Measurements from ENCODE around the gene TUBB6.

TUBB6 gene

DNA sequence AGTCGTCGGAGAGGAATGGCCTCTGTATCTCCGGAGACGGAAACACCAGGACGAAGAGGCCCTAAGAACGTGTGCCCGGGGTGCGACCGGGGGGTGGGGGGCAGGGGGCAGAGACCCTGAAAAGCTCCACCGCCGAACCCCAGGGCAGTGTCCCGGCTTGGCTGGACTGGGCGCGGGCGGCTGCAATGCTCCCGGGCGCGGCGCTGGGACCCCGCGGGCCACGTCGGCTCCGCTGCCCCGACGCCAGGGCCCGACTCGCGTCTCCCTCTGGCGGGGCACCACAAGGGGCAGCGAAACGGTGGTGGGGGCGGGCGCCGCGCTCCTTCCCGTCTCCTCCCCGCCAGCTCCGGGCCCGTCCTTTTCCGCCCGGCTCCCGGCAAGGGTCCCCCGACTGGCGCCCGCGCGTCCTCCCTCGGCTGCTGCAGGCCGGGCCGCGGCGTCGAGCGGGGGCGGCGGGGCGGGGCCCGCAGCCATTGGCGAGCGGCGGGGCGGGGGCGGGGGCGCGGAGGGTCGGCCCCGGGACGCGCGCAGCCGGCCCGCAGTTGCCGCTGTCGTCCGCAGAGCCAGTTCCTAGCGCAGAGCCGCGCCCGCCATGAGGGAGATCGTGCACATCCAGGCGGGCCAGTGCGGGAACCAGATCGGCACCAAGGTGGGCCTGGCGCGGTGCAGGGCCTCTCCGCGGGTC, at the start of gene TUBB6:
TUBB6 (plus strand) TSS at position 541 of the 685 bp plus-strand sequence; CDS start at position 593, 52 bp downstream.
- Histone ChIP-seq H3K4me2 (ENCODE audit: low read length) (peak within 1 kb of the TSS; percentile 25), H3K27me3 (ENCODE audit: insufficient read depth, low read length) (peaks cover 17% of the 10 kb centered on the region; the same call in 1 of the 2 replicates), H3F3A (ENCODE audit: insufficient read depth, low read length) (no peaks in the 10 kb centered on the region), H3K9me3 (ENCODE audit: low read length) (peaks cover 11% of the 10 kb centered on the region), H3K79me2 (ENCODE audit: insufficient read depth, low read length) (no peaks in the 10 kb centered on the region), H2AFZ (ENCODE audit: low read length) (no peak within 1 kb of the TSS), H3K9me2 (ENCODE audit: low read depth, low read length) (no peaks in the 10 kb centered on the region), H3K4me3 (ENCODE audit: low read depth, low read length, poor library complexity, severe bottlenecking) (no peak within 1 kb of the TSS), H4K20me1 (ENCODE audit: insufficient read depth, low read length) (no peaks in the 10 kb centered on the region), H3K4me1 (ENCODE audit: insufficient read depth, low read length, severe bottlenecking) (no peaks in the 10 kb centered on the region), H3K36me3 (ENCODE audit: insufficient read depth, low read length) (no peaks in the 10 kb centered on the region; the same call in 1 of the 2 replicates), H3K27ac (ENCODE audit: low read depth, low read length, poor library complexity, severe bottlenecking) (no peak within 1 kb of the TSS), H3K9ac (ENCODE audit: low read length) (no peak within 1 kb of the TSS)
- TF ChIP-seq, protein P1, sequence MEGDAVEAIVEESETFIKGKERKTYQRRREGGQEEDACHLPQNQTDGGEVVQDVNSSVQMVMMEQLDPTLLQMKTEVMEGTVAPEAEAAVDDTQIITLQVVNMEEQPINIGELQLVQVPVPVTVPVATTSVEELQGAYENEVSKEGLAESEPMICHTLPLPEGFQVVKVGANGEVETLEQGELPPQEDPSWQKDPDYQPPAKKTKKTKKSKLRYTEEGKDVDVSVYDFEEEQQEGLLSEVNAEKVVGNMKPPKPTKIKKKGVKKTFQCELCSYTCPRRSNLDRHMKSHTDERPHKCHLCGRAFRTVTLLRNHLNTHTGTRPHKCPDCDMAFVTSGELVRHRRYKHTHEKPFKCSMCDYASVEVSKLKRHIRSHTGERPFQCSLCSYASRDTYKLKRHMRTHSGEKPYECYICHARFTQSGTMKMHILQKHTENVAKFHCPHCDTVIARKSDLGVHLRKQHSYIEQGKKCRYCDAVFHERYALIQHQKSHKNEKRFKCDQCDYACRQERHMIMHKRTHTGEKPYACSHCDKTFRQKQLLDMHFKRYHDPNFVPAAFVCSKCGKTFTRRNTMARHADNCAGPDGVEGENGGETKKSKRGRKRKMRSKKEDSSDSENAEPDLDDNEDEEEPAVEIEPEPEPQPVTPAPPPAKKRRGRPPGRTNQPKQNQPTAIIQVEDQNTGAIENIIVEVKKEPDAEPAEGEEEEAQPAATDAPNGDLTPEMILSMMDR (IDR thresholded peaks at IDR 0.05; ENCODE audit: low read length), result no peak
- TF ChIP-seq EZH2 (IDR thresholded peaks at IDR 0.05; ENCODE audit: borderline replicate concordance, low read length), result no peak

DNA sequence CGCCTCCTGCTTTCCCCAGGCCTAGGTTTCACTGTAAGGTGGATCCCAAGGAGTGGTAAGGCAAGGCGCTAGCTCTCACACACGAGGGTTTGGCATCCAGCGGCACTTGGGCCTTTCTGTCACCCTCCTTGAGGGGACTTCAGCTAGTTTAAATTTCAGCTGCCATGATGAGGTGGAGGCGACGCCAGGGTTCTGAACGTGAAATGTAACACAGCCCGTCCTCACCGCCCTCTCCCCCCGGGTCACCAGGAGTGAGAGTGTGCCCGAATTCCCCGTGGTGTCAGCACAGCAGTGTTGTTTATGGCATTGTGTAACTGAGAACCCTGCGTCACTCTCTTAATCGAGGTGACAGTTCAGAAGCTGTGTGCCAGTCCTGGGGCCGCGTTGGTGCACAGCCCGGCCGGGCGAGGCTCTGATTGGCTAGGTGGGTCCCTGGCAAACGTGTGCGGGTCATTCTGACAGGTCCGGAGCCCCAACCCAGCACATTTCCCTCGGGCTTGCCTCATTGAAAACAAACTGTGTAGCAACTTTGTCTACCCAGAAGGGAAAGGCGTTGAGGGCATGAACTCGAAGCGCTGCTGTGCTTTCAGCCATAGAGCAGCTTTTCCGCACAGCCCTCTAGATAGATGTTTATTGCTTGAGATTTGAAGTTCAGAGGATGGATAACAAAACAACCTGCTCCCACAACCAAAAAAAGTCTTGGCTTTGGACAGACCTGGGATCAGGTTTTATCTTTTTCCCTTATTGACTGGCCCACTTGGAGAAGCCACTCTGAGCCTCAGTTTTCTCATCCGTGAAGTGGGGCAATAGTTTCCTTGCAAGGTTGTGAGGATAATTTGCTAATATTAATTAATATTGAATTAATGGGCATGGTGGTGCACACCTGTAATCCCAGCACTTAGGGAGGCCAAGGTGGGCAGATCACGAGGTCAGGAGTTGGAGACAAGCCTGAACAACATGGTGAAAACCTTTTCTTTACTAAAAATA, 49.0 kb upstream of the TUBB6 start:
- Histone ChIP-seq H3K79me2 (ENCODE audit: insufficient read depth, low read length) (no peaks in the 10 kb centered on the region), H3K9ac (ENCODE audit: low read length) (no peak overlapping the region), H3K4me1 (ENCODE audit: insufficient read depth, low read length, severe bottlenecking) (no peaks in the 10 kb centered on the region), H3K27ac (ENCODE audit: low read depth, low read length, poor library complexity, severe bottlenecking) (no peak overlapping the region), H3K36me3 (ENCODE audit: insufficient read depth, low read length) (no peaks in the 10 kb centered on the region), H3K9me3 (ENCODE audit: low read length) (no peaks in the 10 kb centered on the region), H4K20me1 (ENCODE audit: insufficient read depth, low read length) (no peaks in the 10 kb centered on the region), H3K4me3 (ENCODE audit: low read depth, low read length, poor library complexity, severe bottlenecking) (no peak overlapping the region), H3K27me3 (ENCODE audit: insufficient read depth, low read length) (peaks cover 10% of the 10 kb centered on the region; the same call in 1 of the 2 replicates), H3K4me2 (ENCODE audit: low read length) (no peak overlapping the region), H3F3A (ENCODE audit: insufficient read depth, low read length) (no peaks in the 10 kb centered on the region), H2AFZ (ENCODE audit: low read length) (no peak overlapping the region), H3K9me2 (ENCODE audit: low read depth, low read length) (no peaks in the 10 kb centered on the region)
- no peak for TF ChIP-seq EZH2 (IDR thresholded peaks at IDR 0.05; ENCODE audit: borderline replicate concordance, low read length)
- TF ChIP-seq, protein P1 (IDR thresholded peaks at IDR 0.05; ENCODE audit: low read length), result no peak

DNA sequence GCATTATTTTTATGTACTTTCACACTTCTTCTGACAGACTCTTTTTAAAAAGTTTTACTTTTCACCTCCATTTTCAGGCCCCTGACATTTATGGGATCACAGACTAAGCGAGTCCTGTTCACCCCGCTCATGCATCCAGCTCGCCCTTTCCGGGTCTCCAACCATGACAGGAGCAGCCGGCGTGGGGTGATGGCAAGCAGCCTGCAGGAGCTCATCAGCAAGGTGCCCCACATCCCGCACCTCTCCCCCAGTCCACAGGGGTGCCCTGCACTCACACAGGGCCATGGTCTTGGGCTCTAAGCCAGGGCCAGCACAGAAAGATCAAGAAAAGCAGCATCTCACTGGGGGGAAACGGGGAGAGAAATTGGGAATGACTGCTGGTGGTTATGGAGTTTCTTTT, 45.3 kb upstream of the TUBB6 start:
- Histone ChIP-seq H2AFZ (ENCODE audit: low read length) (no peak overlapping the region), H3K36me3 (ENCODE audit: insufficient read depth, low read length) (no peaks in the 10 kb centered on the region), H3K79me2 (ENCODE audit: insufficient read depth, low read length) (no peaks in the 10 kb centered on the region), H3K27me3 (ENCODE audit: insufficient read depth, low read length) (peaks cover 7% of the 10 kb centered on the region; the same call in 1 of the 2 replicates), H3K4me3 (ENCODE audit: low read depth, low read length, poor library complexity, severe bottlenecking) (no peak overlapping the region), H4K20me1 (ENCODE audit: insufficient read depth, low read length) (no peaks in the 10 kb centered on the region), H3K27ac (ENCODE audit: low read depth, low read length, poor library complexity, severe bottlenecking) (no peak overlapping the region), H3K4me2 (ENCODE audit: low read length) (no peak overlapping the region), H3F3A (ENCODE audit: insufficient read depth, low read length) (no peaks in the 10 kb centered on the region), H3K9me2 (ENCODE audit: low read depth, low read length) (no peaks in the 10 kb centered on the region), H3K9me3 (ENCODE audit: low read length) (no peaks in the 10 kb centered on the region), H3K9ac (ENCODE audit: low read length) (no peak overlapping the region), H3K4me1 (ENCODE audit: insufficient read depth, low read length, severe bottlenecking) (no peaks in the 10 kb centered on the region)
- TF ChIP-seq EZH2 (IDR thresholded peaks at IDR 0.05; ENCODE audit: borderline replicate concordance, low read length), result no peak
- TF ChIP-seq, protein P1 (IDR thresholded peaks at IDR 0.05; ENCODE audit: low read length), result no peak
